ENCODE results near the gene SUCLG1. TPM values are rescaled to one million over a fixed set of nuclear protein-coding genes. Genes with fewer than 3 reads are reported as not detected.

The SUCLG1 gene
- total RNA-seq (2021; fragmentation: NEBNext Ultra II Directional; extraction: Animal tissue kit (Norgen Biotek cat#: 25700)) (36.9 and 40.0 TPM in 2 replicates), polyA plus RNA-seq (2011; rRNA removed) (14.6 and 19.9 TPM in 2 replicates), polyA minus RNA-seq (2011; rRNA and poly(A)+ RNA removed) (11.1 and 15.5 TPM in 2 replicates)
- polyA plus RNA-seq (2011; cell fraction: cytosol; rRNA removed): 25.4 TPM
- 14.1 TPM for polyA plus RNA-seq (2011; cell fraction: nucleus; rRNA removed)
- 33.0 to 36.2 TPM (median 34.7 TPM) in 4 replicates for polyA plus RNA-seq (2012, experiment 1 of 2)
- 19.8 TPM for polyA plus RNA-seq (2012, experiment 2 of 2)
- polyA plus RNA-seq (2013, experiment 1 of 2): 37.2 TPM
- polyA plus RNA-seq (2013, experiment 2 of 2): 38.3 TPM
- polyA minus RNA-seq (2011; cell fraction: cytosol; rRNA and poly(A)+ RNA removed): 27.6 TPM
- 17.2 TPM for polyA minus RNA-seq (2011; cell fraction: nucleus; rRNA and poly(A)+ RNA removed)
- long read RNA-seq, experiment 1, transcript SUCLG1-201 (9 exons, 1,475 nt): major isoform, 35 of 49 reads
- long read RNA-seq, experiment 1, partial matches to known transcripts: 10 of 49 reads
- long read RNA-seq, experiment 1, other reads (novel, unspliced or antisense): 3 of 49 reads
- long read RNA-seq, experiment 2, transcript SUCLG1-201 (9 exons, 1,475 nt): major isoform, 32 of 33 reads
- long read RNA-seq, experiment 2, partial matches to known transcripts: 1 of 33 reads
- long read RNA-seq, experiment 2, other reads (novel, unspliced or antisense): 0 of 33 reads

- Histone ChIP-seq H2BK120ac (replicated peaks; ENCODE audit: low read depth, low read length) (peak within 1 kb of the TSS; percentile 24), H2BK20ac (ENCODE audit: low read length) (no peak within 1 kb of the TSS; the same call in 1 of the 2 replicates), H2BK12ac (ENCODE audit: low read depth, low read length) (no peak within 1 kb of the TSS), H3K4me2 (ENCODE audit: insufficient read depth in 1 of 2, low read depth in 2 of 2, low read length in 2 of 2) (peak within 1 kb of the TSS; percentile 89 to 94), H3K23ac (ENCODE audit: insufficient read length) (no peak within 1 kb of the TSS), H3K14ac (ENCODE audit: insufficient read length) (no peak within 1 kb of the TSS), H3K4me1 (replicated peaks in 1 of 4; ENCODE audit: control insufficient read depth in 3 of 4, insufficient read depth in 4 of 4, low read length in 3 of 4) (peaks cover 0 to 2% (median 0%) of the 10 kb centered on the region in 4 experiments; a peak in 1 of 7 replicates), H3K36me3 (ENCODE audit: control insufficient read depth in 2 of 4, insufficient read depth in 4 of 4, low read length in 3 of 4) (no peaks in the 10 kb centered on the region), H3K23me2 (ENCODE audit: low read depth, low read length) (peaks cover 11% of the 10 kb centered on the region), H3K56ac (replicated peaks; ENCODE audit: insufficient read length, low read depth, low read length) (peak within 1 kb of the TSS; percentile 11), H4K91ac (replicated peaks; ENCODE audit: insufficient read length, low read length) (no peak within 1 kb of the TSS), H4K20me1 (replicated peaks in 1 of 2; ENCODE audit: control insufficient read depth in 1 of 2, insufficient read depth in 2 of 2, low read length in 2 of 2) (no peaks in the 10 kb centered on the region), H2AFZ (ENCODE audit: low read length) (peak within 1 kb of the TSS; percentile 93), H3K9ac (replicated peaks in 1 of 4; ENCODE audit: extremely low read depth in 1 of 4, low read depth in 3 of 4, low read length in 3 of 4) (peak within 1 kb of the TSS in 3 of 4 experiments; percentile 56 to 82 (median 62); a peak in 6 of 7 replicates), H4K5ac (ENCODE audit: insufficient read length, low read depth, low read length) (peak within 1 kb of the TSS; percentile 67), H3K18ac (ENCODE audit: extremely low read depth, low read length) (peak within 1 kb of the TSS; percentile 65), H3K27ac (ENCODE audit: low read depth, low read length) (peak within 1 kb of the TSS; percentile 9; the same call in 1 of the 2 replicates), H3K79me1 (ENCODE audit: low read depth, low read length) (no peaks in the 10 kb centered on the region; the same call in none of the 2 replicates), H2AK5ac (ENCODE audit: low read depth, low read length) (no peak within 1 kb of the TSS), H4K8ac (ENCODE audit: extremely low read depth, insufficient read depth, low read length) (peak within 1 kb of the TSS; percentile 72; the same call in 1 of the 2 replicates), H3K4me3 (ENCODE audit: extremely low read depth in 1 of 4, insufficient read depth in 2 of 4, low read depth in 3 of 4, low read length in 4 of 4) (peak within 1 kb of the TSS; percentile 71 to 98 (median 86)), H2BK15ac (ENCODE audit: low read length) (no peak within 1 kb of the TSS), H3K4ac (replicated peaks; ENCODE audit: insufficient read length, low read depth, low read length) (no peak within 1 kb of the TSS), H3K27me3 (replicated peaks in 1 of 4; ENCODE audit: control insufficient read depth in 3 of 4, extremely low read depth in 1 of 4, insufficient read depth in 3 of 4, low read length in 3 of 4) (no peaks in the 10 kb centered on the region), H3K79me2 (ENCODE audit: control insufficient read depth in 1 of 2, insufficient read depth in 2 of 2, low read length in 2 of 2) (peaks cover 0 to 14% of the 10 kb centered on the region in 2 experiments; a peak in 2 of 4 replicates), H2BK5ac (ENCODE audit: low read depth, low read length) (peak within 1 kb of the TSS; percentile 9; the same call in 1 of the 2 replicates), H3K9me3 (ENCODE audit: insufficient read depth in 2 of 2, low read depth in 1 of 2, low read length in 1 of 2) (no peaks in the 10 kb centered on the region)
- DNase-seq (ENCODE audit: low read depth in 1 of 2, low spot score in 2 of 2) (peak; percentile 47 to 87), FAIRE-seq (no peak)
- ChIA-PET POLR2A (ENCODE audit: partially characterized antibody) (interaction anchor here (0.9 kb wide), 1 partner anchor 23 kb away, joined by 3 read pairs; no protein-coding TSS in a partner anchor), CTCF (ENCODE audit: partially characterized antibody) (interaction anchor here (0.6 kb wide), 1 partner anchor 458 kb away, joined by 5 read pairs; no protein-coding TSS in a partner anchor)
- WGBS, 2 experiments (ENCODE audit: extremely low coverage in 1 of 2, insufficient coverage in 1 of 2, insufficient read length in 1 of 2, insufficient replicate concordance in 2 of 2, low coverage in 1 of 2, low lambda C conversion rate in 2 of 2, missing lambda C conversion rate in 1 of 2): 1% methylated on average over 55 of the region's 57 CpGs; no CpG with 5 or more reads in 1 of the 2 experiments
- TF ChIP-seq, protein P1, sequence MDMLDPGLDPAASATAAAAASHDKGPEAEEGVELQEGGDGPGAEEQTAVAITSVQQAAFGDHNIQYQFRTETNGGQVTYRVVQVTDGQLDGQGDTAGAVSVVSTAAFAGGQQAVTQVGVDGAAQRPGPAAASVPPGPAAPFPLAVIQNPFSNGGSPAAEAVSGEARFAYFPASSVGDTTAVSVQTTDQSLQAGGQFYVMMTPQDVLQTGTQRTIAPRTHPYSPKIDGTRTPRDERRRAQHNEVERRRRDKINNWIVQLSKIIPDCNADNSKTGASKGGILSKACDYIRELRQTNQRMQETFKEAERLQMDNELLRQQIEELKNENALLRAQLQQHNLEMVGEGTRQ (IDR thresholded peaks at IDR 0.05; ENCODE audit: low read length): no peak
- peak; percentile 92 for TF ChIP-seq BACH1 (IDR thresholded peaks at IDR 0.05; ENCODE audit: low read length)
- no peak for TF ChIP-seq ZNF274 (IDR thresholded peaks at IDR 0.05; ENCODE audit: borderline replicate concordance, extremely low read depth, low read length)
- no peak for TF ChIP-seq SAP30 (IDR thresholded peaks at IDR 0.05; ENCODE audit: insufficient read depth, insufficient replicate concordance, low read length)
- TF ChIP-seq RFX5 (IDR thresholded peaks at IDR 0.05; ENCODE audit: borderline replicate concordance, low read depth, low read length): no peak
- TF ChIP-seq CREB1 (IDR thresholded peaks at IDR 0.05): peak; percentile 55
Measured at GRCh38 chr2:84459018-84459943, at the start of gene SUCLG1. Gene SUCLG1 (minus strand): TSS chr2:84459280. CDS start chr2:84459269, 11 bp downstream.

Data from H1 (cell line).